H9 (cell line): ENCODE measurements around the gene C1S. TPM values are rescaled to one million over a fixed set of nuclear protein-coding genes. Genes with fewer than 3 reads are reported as not detected.

Source experiments
- DNase-seq: peaks from one replicate; pipeline ENCODE4 v3.0.0-alpha.2; 2017
- H2AFZ ChIP-seq: one replicate; pipeline ENCODE4 v1.6.1; 2013; ENCODE audit warnings: mild to moderate bottlenecking, low read length, control low read depth, moderate library complexity
- H2AK5ac ChIP-seq: 2 replicates; pipeline ENCODE4 v1.6.1; 2013; ENCODE audit warnings: low read length, control low read depth, mixed read lengths; ENCODE audit not compliant: insufficient read length
- H2BK120ac ChIP-seq: one replicate; pipeline ENCODE4 v1.6.1; 2013; ENCODE audit warnings: low read depth, mild to moderate bottlenecking, low read length, control low read depth, inconsistent platforms; ENCODE audit not compliant: poor library complexity, severe bottlenecking
- H2BK12ac ChIP-seq: 2 replicates; pipeline ENCODE4 v1.6.1; 2013; ENCODE audit warnings: low read length, control low read depth, mixed read lengths, low read depth; ENCODE audit not compliant: insufficient read length
- H2BK15ac ChIP-seq: 2 replicates; pipeline ENCODE4 v1.6.1; 2013; ENCODE audit warnings: low read depth, low read length, control low read depth
- H2BK20ac ChIP-seq: one replicate; pipeline ENCODE4 v1.6.1; 2013; ENCODE audit warnings: low read depth, mild to moderate bottlenecking, low read length, control low read depth, inconsistent platforms; ENCODE audit not compliant: poor library complexity, severe bottlenecking
- H2BK5ac ChIP-seq: 2 replicates; pipeline ENCODE4 v1.6.1; 2013; ENCODE audit warnings: low read length, control low read depth, mixed read lengths; ENCODE audit not compliant: insufficient read length
- H3K14ac ChIP-seq: 2 replicates; pipeline ENCODE4 v1.6.1; 2013; ENCODE audit warnings: low read length, control low read depth; ENCODE audit not compliant: insufficient read depth
- H3K18ac ChIP-seq: 2 replicates; pipeline ENCODE4 v1.6.1; 2013; ENCODE audit warnings: low read depth, mild to moderate bottlenecking, mixed read lengths, low read length, control low read depth; ENCODE audit not compliant: insufficient read length
- H3K23ac ChIP-seq: 2 replicates; pipeline ENCODE4 v1.6.1; 2013; ENCODE audit warnings: low read length, control low read depth, mixed read lengths, low read depth; ENCODE audit not compliant: insufficient read length
- H3K23me2 ChIP-seq: 2 replicates; pipeline ENCODE4 v1.6.1; 2013; ENCODE audit warnings: low read depth, mild to moderate bottlenecking, mixed read lengths, low read length, control low read depth; ENCODE audit not compliant: insufficient read length, poor library complexity, severe bottlenecking
- H3K27ac ChIP-seq: 2 replicates; pipeline ENCODE4 v1.5.1; 2013; ENCODE audit warnings: low read length, control low read depth, mixed read lengths, low read depth; ENCODE audit not compliant: insufficient read length
- H3K27me3 ChIP-seq: 2 replicates; pipeline ENCODE4 v1.6.1; 2013; ENCODE audit warnings: low read length, control low read depth, inconsistent platforms; ENCODE audit not compliant: insufficient read depth
- H3K4ac ChIP-seq: 2 replicates; pipeline ENCODE4 v1.6.1; 2013; ENCODE audit warnings: low read depth, mild to moderate bottlenecking, control low read depth, inconsistent platforms, low read length, moderate library complexity
- H3K4me1 ChIP-seq: 2 replicates; pipeline ENCODE4 v1.6.1; 2013; ENCODE audit warnings: low read length, control low read depth, inconsistent platforms; ENCODE audit not compliant: insufficient read depth
- H3K4me2 ChIP-seq: 2 replicates; pipeline ENCODE4 v1.6.1; 2013; ENCODE audit warnings: low read length, control low read depth, mixed read lengths; ENCODE audit not compliant: insufficient read length, insufficient read depth
- H3K56ac ChIP-seq: 2 replicates; pipeline ENCODE4 v1.6.1; 2013; ENCODE audit warnings: low read depth, mild to moderate bottlenecking, mixed read lengths, low read length, control low read depth; ENCODE audit not compliant: insufficient read length
- H3K79me1 ChIP-seq: 2 replicates; pipeline ENCODE4 v1.6.1; 2013; ENCODE audit warnings: low read depth, mild to moderate bottlenecking, moderate library complexity, low read length, control low read depth, inconsistent platforms; ENCODE audit not compliant: insufficient read depth, poor library complexity, severe bottlenecking
- H3K79me2 ChIP-seq: 2 replicates; pipeline ENCODE4 v1.6.1; 2013; ENCODE audit warnings: low read length, control low read depth, inconsistent platforms; ENCODE audit not compliant: insufficient read depth
- H3K9ac ChIP-seq: 2 replicates; pipeline ENCODE4 v1.6.1; 2013; ENCODE audit warnings: low read length, control low read depth, mixed read lengths; ENCODE audit not compliant: insufficient read length; ENCODE audit errors: extremely low read depth
- H3K9me3 ChIP-seq: one replicate; pipeline ENCODE4 v1.6.1; 2013; ENCODE audit warnings: low read depth, low read length, inconsistent platforms; ENCODE audit not compliant: control insufficient read depth
- H3T11ph ChIP-seq: one replicate; pipeline ENCODE4 v1.6.1; 2013; ENCODE audit warnings: mild to moderate bottlenecking, low read length, control low read depth, inconsistent platforms
- H4K20me1 ChIP-seq: one replicate; pipeline ENCODE4 v1.6.1; 2013; ENCODE audit not compliant: control insufficient read depth, insufficient read length, insufficient read depth
- H4K5ac ChIP-seq: 2 replicates; pipeline ENCODE4 v1.6.1; 2013; ENCODE audit warnings: low read depth, mild to moderate bottlenecking, mixed read lengths, low read length, control low read depth; ENCODE audit not compliant: insufficient read length
- H4K8ac ChIP-seq: replicated peaks from 2 replicates; pipeline ENCODE4 v1.6.1; 2013; ENCODE audit warnings: low read length, control low read depth, mixed read lengths, low read depth; ENCODE audit not compliant: insufficient read length
- H4K91ac ChIP-seq: 2 replicates; pipeline ENCODE4 v1.6.1; 2013; ENCODE audit warnings: low read depth, mild to moderate bottlenecking, moderate library complexity, mixed read lengths, low read length, control low read depth; ENCODE audit not compliant: insufficient read length
- H3K27ac Mint-ChIP-seq, 3 experiments: 2 replicates in 2 of 3; 3 replicates in 1 of 3; pipeline ENCODE4 v1.8.0; 2020 to 2021; ENCODE audit warnings: mixed read lengths in 3 of 3, mild to moderate bottlenecking in 1 of 3, moderate library complexity in 1 of 3
- H3K27me3 Mint-ChIP-seq: 2 replicates; pipeline ENCODE4 v1.8.0; 2021; ENCODE audit warnings: low read depth, mild to moderate bottlenecking, moderate library complexity, mixed read lengths
- H3K36me3 Mint-ChIP-seq, 3 experiments: 2 replicates in 2 of 3; 3 replicates in 1 of 3; pipeline ENCODE4 v1.8.0; 2020 to 2021; ENCODE audit warnings: low read depth in 3 of 3, mixed read lengths in 3 of 3; ENCODE audit not compliant: insufficient read depth in 1 of 3
- H3K4me1 Mint-ChIP-seq, 2 experiments: 2 replicates each; pipeline ENCODE4 v1.8.0; 2020; ENCODE audit warnings: mixed read lengths in 2 of 2
- H3K4me3 Mint-ChIP-seq, 2 experiments: 2 replicates in 1 of 2; 3 replicates in 1 of 2; pipeline ENCODE4 v1.8.0; 2020 to 2021; ENCODE audit warnings: mild to moderate bottlenecking in 2 of 2, mixed read lengths in 2 of 2, moderate library complexity in 1 of 2
- H3K9me3 Mint-ChIP-seq, 2 experiments: 2 replicates in 1 of 2; 3 replicates in 1 of 2; pipeline ENCODE4 v1.8.0; 2020; ENCODE audit warnings: mild to moderate bottlenecking in 2 of 2, mixed read lengths in 2 of 2, moderate library complexity in 1 of 2
- WGBS: extraction: QIAGEN DNeasy Blood & Tissue Kit; methylation state at CpG from one replicate; pipeline ENCODE4 v1.1.7; 2013; ENCODE audit warnings: missing lambda C conversion rate, low lambda C conversion rate, mixed read lengths; ENCODE audit not compliant: insufficient read length; ENCODE audit errors: extremely low coverage; 5-methylcytosine and 5-hydroxymethylcytosine counted together
- total RNA-seq: library from RNA; stranded (reverse); gene quantifications from 2 replicates; pipeline ENCODE4 v1.2.1, GENCODE V29; 2021
- TF ChIP-seq, protein P1 (sequence below): fragments of 200-600 bp; sonication (generic); conservative IDR thresholded peaks from 3 replicates; pipeline ENCODE4 v1.8.0; 2021; ENCODE audit warnings: antibody characterized with exemption, mild to moderate bottlenecking

Gene C1S
- total RNA-seq, 1 experiment from 2014 or later = 4.2 TPM

DNA sequence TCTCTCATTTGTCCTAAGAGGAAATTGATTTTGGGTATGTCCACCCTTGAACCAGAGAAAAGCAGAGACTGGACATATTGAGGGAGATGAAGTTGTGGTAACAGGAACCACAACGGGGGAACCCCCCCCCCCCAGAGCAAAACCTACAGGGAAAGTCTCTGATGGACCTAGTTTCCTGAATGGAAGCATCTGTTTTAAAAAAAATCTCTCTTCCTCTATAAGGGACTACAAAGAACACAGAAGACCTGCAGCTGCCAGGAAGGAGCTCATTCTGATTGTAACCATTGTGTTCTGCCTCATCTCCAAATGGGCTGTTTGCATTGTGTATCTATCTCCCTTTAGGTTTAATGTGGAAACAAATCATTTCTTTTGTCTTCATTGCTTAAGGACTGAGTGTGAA lies 13.4 kb downstream of the C1S start:
- Histone ChIP-seq H4K8ac (no peak overlapping the region), H3K4ac (no peak overlapping the region), H3K9me3 (no peaks in the 10 kb centered on the region)

More for the DNA sequence above, 13.4 kb downstream of the C1S start:
- H3K27me3 Mint-ChIP-seq = peaks cover 11% of the 10 kb centered on the region
- Histone ChIP-seq H3K4me2 (no peak overlapping the region), H3K56ac (no peak overlapping the region), H4K20me1 (no peaks in the 10 kb centered on the region), H3K18ac (no peak overlapping the region), H3K27ac (no peak overlapping the region), H3K14ac (no peak overlapping the region), H3K23me2 (no peaks in the 10 kb centered on the region), H4K5ac (no peak overlapping the region), H3K27me3 (no peaks in the 10 kb centered on the region), H3K9ac (no peak overlapping the region), H3T11ph (no peak overlapping the region), H3K23ac (no peak overlapping the region), H2BK12ac (no peak overlapping the region), H2BK15ac (no peak overlapping the region), H2BK5ac (no peak overlapping the region), H2BK120ac (no peak overlapping the region), H2AFZ (no peak overlapping the region), H2BK20ac (no peak overlapping the region), H2AK5ac (no peak overlapping the region), H4K91ac (no peak overlapping the region), H3K79me2 (no peaks in the 10 kb centered on the region), H3K4me1 (no peaks in the 10 kb centered on the region), H3K79me1 (no peaks in the 10 kb centered on the region)
- TF ChIP-seq, protein P1, sequence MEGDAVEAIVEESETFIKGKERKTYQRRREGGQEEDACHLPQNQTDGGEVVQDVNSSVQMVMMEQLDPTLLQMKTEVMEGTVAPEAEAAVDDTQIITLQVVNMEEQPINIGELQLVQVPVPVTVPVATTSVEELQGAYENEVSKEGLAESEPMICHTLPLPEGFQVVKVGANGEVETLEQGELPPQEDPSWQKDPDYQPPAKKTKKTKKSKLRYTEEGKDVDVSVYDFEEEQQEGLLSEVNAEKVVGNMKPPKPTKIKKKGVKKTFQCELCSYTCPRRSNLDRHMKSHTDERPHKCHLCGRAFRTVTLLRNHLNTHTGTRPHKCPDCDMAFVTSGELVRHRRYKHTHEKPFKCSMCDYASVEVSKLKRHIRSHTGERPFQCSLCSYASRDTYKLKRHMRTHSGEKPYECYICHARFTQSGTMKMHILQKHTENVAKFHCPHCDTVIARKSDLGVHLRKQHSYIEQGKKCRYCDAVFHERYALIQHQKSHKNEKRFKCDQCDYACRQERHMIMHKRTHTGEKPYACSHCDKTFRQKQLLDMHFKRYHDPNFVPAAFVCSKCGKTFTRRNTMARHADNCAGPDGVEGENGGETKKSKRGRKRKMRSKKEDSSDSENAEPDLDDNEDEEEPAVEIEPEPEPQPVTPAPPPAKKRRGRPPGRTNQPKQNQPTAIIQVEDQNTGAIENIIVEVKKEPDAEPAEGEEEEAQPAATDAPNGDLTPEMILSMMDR = no peak
- no peaks in the 10 kb centered on the region for H3K36me3 Mint-ChIP-seq
- H3K4me3 Mint-ChIP-seq = no peak overlapping the region
- H3K27ac Mint-ChIP-seq = no peak overlapping the region
- DNase-seq = no peak
- whole genome bisulfite sequencing = no CpG with 5 or more reads among the region's 1 CpG
- no peaks in the 10 kb centered on the region for H3K9me3 Mint-ChIP-seq
- 0 out of 4 replicates have a peak, but pooled peaks cover 0 to 2% of the 10 kb centered on the region in 2 experiments for H3K4me1 Mint-ChIP-seq
